ENCODE results near the gene ST13. TPM values are rescaled to one million over a fixed set of nuclear protein-coding genes. Genes with fewer than 3 reads are reported as not detected.
A peak's percentile ranks its signal among the peaks of the same experiment; 100 is the strongest.
"Not testable (repeated sequence)": the region's sequence is repeated elsewhere in the genome, so short reads cannot be mapped to it uniquely, and the experiment has no call there.

ST13 gene
- total RNA-seq, 2 experiments from 2014 or later, result 240 to 263 TPM

GRCh38 chr22:40867109-40867508 is 10.7 kb upstream of the ST13 start:
- intact Hi-C loops (cut with micrococcal nuclease), result no loop called here
- CTCF ChIA-PET, result interaction anchor here (0.8 to 1.9 kb wide), 3 partner anchors 10 to 431 kb away, joined by 3 to 6 read pairs (median 3); partner anchors contain the start of genes ST13 and XPNPEP3
- Mint-ChIP-seq H3K27me3 (no peaks in the 10 kb centered on the region), H3K27ac (no peak overlapping the region), H3K4me3 (no peak overlapping the region), H3K36me3 (peaks cover 8% of the 10 kb centered on the region), H3K4me1 (ENCODE audit: low read depth) (peaks cover 8% of the 10 kb centered on the region), H3K9me3 (no peaks in the 10 kb centered on the region)
- DNase-seq, result no peak
- POLR2A ChIA-PET, result interaction anchor here (1.3 kb wide), 1 partner anchor 10 kb away, joined by 3 read pairs; the partner anchor contains the start of genes ST13 and XPNPEP3

DNA sequence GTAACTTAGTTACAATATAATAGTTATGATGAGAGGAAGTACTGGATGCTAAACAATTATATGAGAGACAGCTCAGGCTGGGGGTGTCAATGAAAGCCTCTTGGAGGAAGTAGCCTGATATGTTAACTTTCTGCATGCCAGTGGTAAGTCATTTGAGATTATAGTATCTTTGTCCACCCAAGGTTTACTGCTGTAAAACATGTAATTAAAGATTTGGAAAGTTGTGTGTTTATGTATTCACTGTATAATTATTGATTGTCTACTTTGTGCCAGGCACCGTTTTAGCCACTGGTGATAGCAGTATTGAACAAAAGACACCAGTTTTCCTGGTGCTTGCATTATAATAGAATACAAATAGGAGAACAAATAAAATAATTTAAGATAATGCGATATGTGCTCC is 6.1 kb upstream of the ST13 start:
- no peak for DNase-seq
- Mint-ChIP-seq H3K36me3 (peaks cover 3% of the 10 kb centered on the region), H3K27me3 (no peaks in the 10 kb centered on the region), H3K27ac (no peak overlapping the region), H3K4me1 (ENCODE audit: low read depth) (peaks cover 24% of the 10 kb centered on the region), H3K4me3 (no peak overlapping the region), H3K9me3 (no peaks in the 10 kb centered on the region)
- ChIA-PET POLR2A (no interaction called here), CTCF (no interaction called here)
- intact Hi-C loops (cut with micrococcal nuclease), result no loop called here

GRCh38 chr22:40862013-40862412 is 5.6 kb upstream of the ST13 start, which contains the start of gene DNAJB7:
TSS of gene DNAJB7 (minus strand) at chr22:40862113. CDS start at chr22:40861994, 119 bp downstream.
- peaks cover 25% of the 10 kb centered on the region for H3K4me1 Mint-ChIP-seq (ENCODE audit: low read depth)

GRCh38 chr22:40857309-40857855 is 943 bp upstream of the ST13 start:
- H3K4me3 Mint-ChIP-seq, result peak overlapping the region; percentile 98
- ChIA-PET POLR2A (interaction anchor here (0.7 to 2.1 kb wide), 7 partner anchors 9 to 234 kb away, joined by 3 to 9 read pairs (median 3); partner anchors contain the start of gene SLC25A17), CTCF (interaction anchor here (0.6 to 3.1 kb wide), 6 partner anchors 9 to 174 kb away, joined by 3 to 20 read pairs (median 4); no protein-coding TSS in a partner anchor)
- peaks cover 6% of the 10 kb centered on the region for H3K36me3 Mint-ChIP-seq
- intact Hi-C loops (cut with micrococcal nuclease), result loop anchor here (2.0 to 10.0 kb wide), 8 partner anchors 41 to 813 kb away; partner anchors contain the start of genes ACO2, MRTFA, PHF5A and RANGAP1
- H3K27me3 Mint-ChIP-seq, result no peaks in the 10 kb centered on the region
- DNase-seq, result no peak
- peak overlapping the region; percentile 99 for H3K27ac Mint-ChIP-seq
- peaks cover 44% of the 10 kb centered on the region for H3K4me1 Mint-ChIP-seq (ENCODE audit: low read depth)
- H3K9me3 Mint-ChIP-seq, result no peaks in the 10 kb centered on the region

More at GRCh38 chr22:40862013-40862412, 5.6 kb upstream of the ST13 start, which contains the start of gene DNAJB7:
- POLR2A ChIA-PET, result no interaction called here
- no peak within 1 kb of the TSS for H3K4me3 Mint-ChIP-seq
- peaks cover 6% of the 10 kb centered on the region for H3K36me3 Mint-ChIP-seq
- no peak within 1 kb of the TSS for H3K27ac Mint-ChIP-seq
- no peak for DNase-seq
- H3K27me3 Mint-ChIP-seq, result no peaks in the 10 kb centered on the region
- CTCF ChIA-PET, result no interaction called here
- intact Hi-C loops (cut with micrococcal nuclease), result no loop called here
- H3K9me3 Mint-ChIP-seq, result no peaks in the 10 kb centered on the region

- Mint-ChIP-seq H3K27me3 (no peaks in the 10 kb centered on the region), H3K4me1 (ENCODE audit: low read depth) (peaks cover 53% of the 10 kb centered on the region), H3K27ac (peak overlapping the region; percentile 99), H3K9me3 (no peaks in the 10 kb centered on the region), H3K36me3 (peaks cover 6% of the 10 kb centered on the region), H3K4me3 (peak overlapping the region; percentile 98)
- POLR2A ChIA-PET, result interaction anchor here (1.0 to 2.1 kb wide), 3 partner anchors 37 to 173 kb away, joined by 3 to 9 read pairs (median 3); partner anchors contain the start of gene SLC25A17
- no peak for DNase-seq
- intact Hi-C loops (cut with micrococcal nuclease), result loop anchor here (1.0 to 10.0 kb wide), 10 partner anchors 37 to 811 kb away; partner anchors contain the start of genes ACO2, MRTFA, PHF5A and RANGAP1
- CTCF ChIA-PET, result interaction anchor here (0.9 to 3.1 kb wide), 3 partner anchors 38 to 173 kb away, joined by 3 to 20 read pairs (median 14); no protein-coding TSS in a partner anchor
These were observed 393 bp downstream of the ST13 start for GRCh38 chr22:40855979-40856512.

DNA sequence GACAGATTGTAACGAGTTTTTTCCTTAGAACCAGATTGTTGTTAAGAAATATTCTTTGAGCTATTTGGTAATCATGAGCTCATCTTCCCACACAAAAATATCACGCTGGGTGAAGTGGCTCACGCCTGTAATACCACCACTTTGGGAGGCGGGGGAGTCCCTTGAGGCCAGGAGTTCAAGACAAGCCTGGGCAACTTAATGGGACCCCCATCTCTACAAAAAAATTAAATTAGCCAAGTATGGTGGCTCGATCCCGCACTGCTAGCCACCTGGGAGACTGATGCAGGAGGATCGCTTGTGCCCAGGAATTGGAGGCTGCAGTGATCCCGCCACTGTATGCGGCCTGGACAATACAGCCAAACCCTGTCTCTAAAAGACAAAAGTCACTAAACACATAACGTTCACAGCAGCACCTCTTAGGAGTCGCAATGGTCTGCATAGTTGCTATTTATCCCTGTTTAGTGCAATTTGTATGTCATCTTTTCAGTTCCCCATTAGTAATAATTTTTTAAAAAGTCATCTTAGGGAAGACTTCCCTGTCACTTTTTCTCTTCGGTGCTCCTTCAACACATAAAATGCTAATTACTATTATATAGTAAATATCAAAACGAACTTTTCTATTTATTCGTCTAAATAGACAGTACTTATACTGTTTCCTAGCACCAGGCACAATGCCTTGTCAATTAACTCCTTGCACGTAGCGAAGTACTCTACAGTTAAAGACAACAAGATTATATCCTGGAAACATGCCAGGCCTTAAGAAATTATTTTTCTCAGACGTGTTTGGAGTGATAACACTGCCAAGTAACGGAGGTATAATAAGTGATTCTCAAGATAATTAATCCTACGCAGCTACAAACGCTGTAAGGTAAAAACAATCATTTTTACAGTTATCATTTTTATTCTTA is 1.1 kb downstream of the ST13 start:
- CTCF ChIA-PET, result interaction anchor here (0.9 to 3.1 kb wide), 3 partner anchors 37 to 172 kb away, joined by 3 to 20 read pairs (median 11); no protein-coding TSS in a partner anchor
- Mint-ChIP-seq H3K4me1 (ENCODE audit: low read depth) (peaks cover 58% of the 10 kb centered on the region), H3K27ac (peak overlapping the region; percentile 99), H3K4me3 (peak overlapping the region; percentile 98), H3K9me3 (no peaks in the 10 kb centered on the region), H3K36me3 (peaks cover 4% of the 10 kb centered on the region), H3K27me3 (no peaks in the 10 kb centered on the region)
- POLR2A ChIA-PET, result interaction anchor here (2.1 kb wide), 1 partner anchor 36 kb away, joined by 9 read pairs; the partner anchor contains the start of gene SLC25A17
- peak; percentile 23 for DNase-seq
- intact Hi-C loops (cut with micrococcal nuclease), result loop anchor here (5.0 to 10.0 kb wide), 7 partner anchors 97 to 811 kb away; partner anchors contain the start of genes ACO2, MRTFA, PHF5A and RANGAP1

- Mint-ChIP-seq H3K4me3 (no peak overlapping the region), H3K4me1 (ENCODE audit: low read depth) (peaks cover 54% of the 10 kb centered on the region)
- intact Hi-C loops (cut with micrococcal nuclease), result loop anchor here (10.0 kb wide), 1 partner anchor 809 kb away; no protein-coding TSS in a partner anchor
These were observed 2.5 kb downstream of the ST13 start for GRCh38 chr22:40853961-40854360.

GRCh38 chr22:40853333-40853732 is 3.1 kb downstream of the ST13 start:
- no peak for DNase-seq
- no peak overlapping the region for H3K4me3 Mint-ChIP-seq
- H3K27me3 Mint-ChIP-seq, result no peaks in the 10 kb centered on the region
- intact Hi-C loops (cut with micrococcal nuclease), result loop anchor here (10.0 kb wide), 1 partner anchor 809 kb away; no protein-coding TSS in a partner anchor
- ChIA-PET CTCF (interaction anchor here (0.6 to 1.8 kb wide), 4 partner anchors 14 to 171 kb away, joined by 3 to 5 read pairs (median 3); no protein-coding TSS in a partner anchor), POLR2A (interaction anchor here (2.1 kb wide), 1 partner anchor 22 kb away, joined by 5 read pairs; no protein-coding TSS in a partner anchor)
- peaks cover 6% of the 10 kb centered on the region for H3K36me3 Mint-ChIP-seq
- no peaks in the 10 kb centered on the region for H3K9me3 Mint-ChIP-seq
- peaks cover 51% of the 10 kb centered on the region for H3K4me1 Mint-ChIP-seq (ENCODE audit: low read depth)
- no peak overlapping the region for H3K27ac Mint-ChIP-seq

More at GRCh38 chr22:40853961-40854360, 2.5 kb downstream of the ST13 start:
- no peaks in the 10 kb centered on the region for H3K9me3 Mint-ChIP-seq
- peaks cover 6% of the 10 kb centered on the region for H3K36me3 Mint-ChIP-seq
- ChIA-PET POLR2A (interaction anchor here (2.1 kb wide), 1 partner anchor 23 kb away, joined by 5 read pairs; no protein-coding TSS in a partner anchor), CTCF (interaction anchor here (1.1 to 1.5 kb wide), 4 partner anchors 15 to 171 kb away, joined by 3 to 12 read pairs (median 6); no protein-coding TSS in a partner anchor)
- no peak for DNase-seq
- H3K27me3 Mint-ChIP-seq, result no peaks in the 10 kb centered on the region
- H3K27ac Mint-ChIP-seq, result no peak overlapping the region

DNA sequence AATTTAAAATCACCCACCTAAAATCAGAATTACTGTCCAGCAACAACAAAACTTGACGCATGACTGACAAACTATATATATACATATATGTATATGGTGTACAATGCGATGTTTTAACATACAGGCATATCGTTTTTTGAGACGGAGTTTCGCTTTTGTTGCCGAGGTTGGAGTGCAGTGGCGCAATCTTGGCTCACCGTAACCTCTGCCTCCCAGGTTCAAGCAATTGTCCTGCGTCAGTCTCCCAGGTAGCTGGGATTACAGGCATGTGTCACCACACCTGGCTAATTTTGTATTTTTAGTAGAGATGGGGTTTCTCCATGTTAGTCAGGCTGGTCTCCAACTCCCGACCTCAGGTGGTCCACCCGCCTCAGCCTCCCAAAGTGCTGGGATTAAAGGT is 10.6 kb downstream of the ST13 start:
- H3K27me3 Mint-ChIP-seq; H3K27ac Mint-ChIP-seq; CTCF ChIA-PET; H3K9me3 Mint-ChIP-seq; POLR2A ChIA-PET; H3K4me3 Mint-ChIP-seq; intact Hi-C loops (cut with micrococcal nuclease); DNase-seq: not testable (repeated sequence)
- Mint-ChIP-seq H3K36me3 (peaks cover 31% of the 10 kb centered on the region), H3K4me1 (ENCODE audit: low read depth) (peaks cover 13% of the 10 kb centered on the region)

- no peak for DNase-seq
- Mint-ChIP-seq H3K27ac (no peak overlapping the region), H3K36me3 (peaks cover 34% of the 10 kb centered on the region), H3K27me3 (no peaks in the 10 kb centered on the region), H3K9me3 (no peaks in the 10 kb centered on the region), H3K4me1 (ENCODE audit: low read depth) (peaks cover 8% of the 10 kb centered on the region), H3K4me3 (no peak overlapping the region)
- CTCF ChIA-PET, result no interaction called here
- POLR2A ChIA-PET, result no interaction called here
- intact Hi-C loops (cut with micrococcal nuclease), result no loop called here
These were observed 11.5 kb downstream of the ST13 start for GRCh38 chr22:40844951-40845350.

DNA sequence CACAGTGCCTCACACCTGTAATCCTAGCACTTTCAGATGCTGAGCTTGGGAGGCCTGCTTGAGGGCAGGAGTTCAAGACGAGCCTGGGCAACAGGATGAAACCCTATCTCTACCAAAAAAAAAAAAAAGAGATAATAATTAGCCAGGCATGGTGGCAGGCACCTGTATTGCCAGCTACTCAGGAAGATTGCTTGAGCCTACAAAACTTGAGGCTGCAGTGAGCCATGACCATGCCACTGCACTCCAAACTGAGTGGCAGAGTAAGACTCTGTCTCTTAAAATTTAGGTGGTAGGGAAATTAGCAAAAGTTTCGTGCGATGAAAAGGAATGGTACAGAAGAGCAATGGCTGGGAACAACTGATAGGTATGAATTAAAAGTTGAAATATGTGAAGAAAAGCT is 18.0 kb downstream of the ST13 start:
- Mint-ChIP-seq H3K4me3 (no peak overlapping the region), H3K27me3 (no peaks in the 10 kb centered on the region), H3K27ac (no peak overlapping the region), H3K4me1 (ENCODE audit: low read depth) (peaks cover 8% of the 10 kb centered on the region), H3K9me3 (no peaks in the 10 kb centered on the region), H3K36me3 (peaks cover 47% of the 10 kb centered on the region)
- no peak for DNase-seq
- intact Hi-C loops (cut with micrococcal nuclease), result no loop called here
- CTCF ChIA-PET, result interaction anchor here (1.6 kb wide), 1 partner anchor 15 kb away, joined by 3 read pairs; no protein-coding TSS in a partner anchor
- POLR2A ChIA-PET, result no interaction called here
